Prostate gland (tissue), 2 donors: ENCODE results near the gene CORO7. TPM values are rescaled to one million over a fixed set of nuclear protein-coding genes. Genes with fewer than 3 reads are reported as not detected.

Source experiments
- DNase-seq: peaks from one replicate; pipeline ENCODE4 v3.0.0-alpha.2; 2019; ENCODE audit warnings: low spot score
- H3K27ac ChIP-seq, 2 donors: fragments of 200-600 bp; sonication (generic); 2 replicates each; pipeline ENCODE4 v1.5.1; 2017 to 2019
- H3K27me3 ChIP-seq: fragments of 200-600 bp; sonication (generic); replicated peaks from 2 replicates; pipeline ENCODE4 v1.5.1; 2019; ENCODE audit not compliant: insufficient read depth
- H3K36me3 ChIP-seq, 2 donors: fragments of 200-600 bp; sonication (generic); 1 replicate in 1 of 2; 2 replicates in 1 of 2; pipeline versions ENCODE4 v1.5.1 to v1.8.1; 2017 to 2019
- H3K4me1 ChIP-seq: fragments of 200-600 bp; sonication (generic); replicated peaks from 2 replicates; pipeline ENCODE4 v1.5.1; 2019
- H3K4me3 ChIP-seq, 2 donors: fragments of 200-600 bp; sonication (generic); 2 replicates each; pipeline ENCODE4 v1.5.1; 2017 to 2019
- H3K9me3 ChIP-seq: fragments of 200-600 bp; sonication (generic); 2 replicates; pipeline ENCODE4 v1.5.1; 2017
- CTCF ChIP-seq, 4 experiments: fragments of 200-600 bp in 2 of 4; fragments of 450-650 bp in 2 of 4; sonication (generic) in 2 of 4; IDR thresholded peaks; 1 replicate in 3 of 4; 2 replicates in 1 of 4; pipeline ENCODE4 v1.5.1; 2016 to 2019; ENCODE audit warnings: antibody characterized with exemption in 4 of 4, mild to moderate bottlenecking in 2 of 4, moderate library complexity in 2 of 4
- POLR2A ChIP-seq: fragments of 450-650 bp; IDR thresholded peaks from one replicate; pipeline ENCODE4 v1.6.1; 2016; ENCODE audit warnings: antibody characterized with exemption, mild to moderate bottlenecking
- POLR2AphosphoS5 ChIP-seq: sonication (generic); formaldehyde crosslinking; IDR thresholded peaks from one replicate; pipeline ENCODE4 v1.6.1; 2017; ENCODE audit warnings: antibody characterized with exemption
- WGBS: methylation state at CpG from one replicate; pipeline ENCODE4 v1.1.5; 2018; 5-methylcytosine and 5-hydroxymethylcytosine counted together
- intact Hi-C: fragments of 100-400 bp; cut with DNase I; formaldehyde crosslinking; loops from one replicate; pipeline ENCODE4 v1.14.2; 2022
- total RNA-seq, 2 donors: library from RNA; depleted of rRNA; stranded (reverse); fragments of >200 nt; gene quantifications; one replicate each; pipeline ENCODE4 v1.1.0, GENCODE V29; 2016

Gene CORO7
- total RNA-seq, 2 donors from 2014 or later, result 24.1 to 122 TPM

- intact Hi-C loops, result no loop called here
- Histone ChIP-seq H3K36me3 (no peaks in the 10 kb centered on the region), H3K4me3 (no peak overlapping the region), H3K4me1 (peaks cover 5% of the 10 kb centered on the region), H3K27ac (no peak overlapping the region), H3K9me3 (no peaks in the 10 kb centered on the region), H3K27me3 (no peaks in the 10 kb centered on the region)
- no peak for TF ChIP-seq CTCF (IDR thresholded peaks at IDR 0.05)
- TF ChIP-seq POLR2AphosphoS5, result no peak
- no peak for TF ChIP-seq POLR2A
- DNase-seq, result no peak
- WGBS, result 87% methylated on average over 16 of the region's 37 CpGs
Observed at GRCh38 chr16:4364196-4365013, 52.0 kb downstream of the CORO7 start.

GRCh38 chr16:4362476-4363135 is 53.8 kb downstream of the CORO7 start:
- H3K27ac ChIP-seq, result no peak overlapping the region
- 85% methylated on average over 19 of the region's 19 CpGs for WGBS
- TF ChIP-seq POLR2A (no peak), CTCF (IDR thresholded peaks at IDR 0.05) (no peak), POLR2AphosphoS5 (no peak)
- no peaks in the 10 kb centered on the region for H3K36me3 ChIP-seq
- H3K4me1 ChIP-seq, result no peaks in the 10 kb centered on the region
- intact Hi-C loops, result no loop called here
- no peaks in the 10 kb centered on the region for H3K27me3 ChIP-seq
- no peak for DNase-seq
- H3K4me3 ChIP-seq, result no peak overlapping the region
- H3K9me3 ChIP-seq, result no peaks in the 10 kb centered on the region

GRCh38 chr16:4361944-4362311 is 54.5 kb downstream of the CORO7 start:
- intact Hi-C loops, result loop anchor here (2.0 kb wide), 1 partner anchor 33 kb away; no protein-coding TSS in a partner anchor
- H3K36me3 ChIP-seq, result no peaks in the 10 kb centered on the region
- TF ChIP-seq POLR2AphosphoS5 (no peak), CTCF (IDR thresholded peaks at IDR 0.05) (no peak), POLR2A (no peak)

GRCh38 chr16:4361033-4361943 is 55.1 kb downstream of the CORO7 start:
- H3K27me3 ChIP-seq, result no peaks in the 10 kb centered on the region
- H3K4me3 ChIP-seq, result no peak overlapping the region
- H3K36me3 ChIP-seq, result no peaks in the 10 kb centered on the region
- TF ChIP-seq POLR2A, result no peak
- no peak for TF ChIP-seq CTCF (IDR thresholded peaks at IDR 0.05)
- no peak for TF ChIP-seq POLR2AphosphoS5
- intact Hi-C loops, result loop anchor here (2.0 kb wide), 1 partner anchor 34 kb away; no protein-coding TSS in a partner anchor
- WGBS, result 92% methylated on average over 24 of the region's 28 CpGs
- no peaks in the 10 kb centered on the region for H3K4me1 ChIP-seq
- no peaks in the 10 kb centered on the region for H3K9me3 ChIP-seq
- DNase-seq, result no peak
- no peak overlapping the region for H3K27ac ChIP-seq

More at GRCh38 chr16:4361944-4362311, 54.5 kb downstream of the CORO7 start:
- no peaks in the 10 kb centered on the region for H3K9me3 ChIP-seq
- no peak overlapping the region for H3K4me3 ChIP-seq
- H3K27ac ChIP-seq, result no peak overlapping the region
- no peaks in the 10 kb centered on the region for H3K27me3 ChIP-seq
- DNase-seq, result no peak
- 90% methylated on average over 11 of the region's 12 CpGs for WGBS
- H3K4me1 ChIP-seq, result no peaks in the 10 kb centered on the region
